HT-29 (cell line): ENCODE data around the gene ASB16. TPM values are rescaled to one million over a fixed set of nuclear protein-coding genes. Genes with fewer than 3 reads are reported as not detected.
"Not testable (repeated sequence)": the region's sequence is repeated elsewhere in the genome, so short reads cannot be mapped to it uniquely, and the experiment has no call there.

Source experiments
- DNase-seq: peaks from one replicate; pipeline ENCODE4 v3.0.0-alpha.2; 2015; ENCODE audit warnings: low spot score
- total RNA-seq: library from RNA; depleted of rRNA; stranded (reverse); fragments of >200 nt; shearing (Covaris generic); gene quantifications from 2 replicates; pipeline ENCODE4 v1.2.3, GENCODE V29; 2014

Gene ASB16
- total RNA-seq, 1 experiment from 2014 or later, result 0.03 TPM

DNA sequence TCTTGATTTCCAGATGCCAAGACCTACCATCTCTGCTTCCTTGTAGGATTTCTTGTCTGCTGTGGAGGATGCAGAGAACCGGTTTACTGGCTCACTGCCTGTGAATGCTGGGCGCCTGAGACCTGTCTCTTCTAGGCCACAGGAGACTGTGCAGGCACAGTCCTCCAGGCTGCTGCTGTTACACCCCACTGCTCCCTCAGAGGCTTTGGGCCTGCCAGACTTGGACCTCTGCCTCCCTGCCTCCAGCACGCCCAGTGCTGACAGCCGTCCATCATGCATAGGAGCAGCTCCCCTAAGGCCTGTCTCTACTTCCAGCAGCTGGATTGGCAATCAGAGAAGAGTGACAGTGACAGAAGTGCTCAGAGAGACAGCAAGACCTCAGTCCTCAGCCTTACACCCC lies 22.7 kb upstream of the ASB16 start:
- no peak for DNase-seq

GRCh38 chr17:44149066-44149465 lies 21.4 kb upstream of the ASB16 start:
- DNase-seq, result not testable (repeated sequence)

- DNase-seq, result no peak
Observed at GRCh38 chr17:44149750-44150329, 20.7 kb upstream of the ASB16 start.

- DNase-seq, result no peak
Observed at GRCh38 chr17:44152875-44153274, 17.6 kb upstream of the ASB16 start.

DNA sequence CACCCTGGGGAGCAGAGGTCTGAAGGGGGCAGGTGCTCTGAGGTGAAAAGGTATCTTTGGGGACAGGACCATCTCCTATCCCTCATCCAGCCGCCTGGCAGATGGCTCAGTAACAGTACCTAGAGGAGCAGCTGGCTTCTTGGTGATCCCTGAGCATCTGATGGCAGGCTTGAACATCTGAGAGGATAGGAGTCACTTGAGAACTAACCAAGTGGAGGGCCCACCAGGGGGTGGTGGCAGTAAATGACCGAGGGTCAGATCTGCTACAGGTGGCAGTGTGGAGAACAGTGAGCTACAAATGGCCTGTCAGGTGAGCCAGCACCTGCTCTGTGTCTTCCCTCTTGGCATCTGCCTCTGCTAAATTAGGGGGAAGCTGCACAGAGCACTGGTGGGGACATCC lies 15.0 kb upstream of the ASB16 start:
- no peak for DNase-seq

DNA sequence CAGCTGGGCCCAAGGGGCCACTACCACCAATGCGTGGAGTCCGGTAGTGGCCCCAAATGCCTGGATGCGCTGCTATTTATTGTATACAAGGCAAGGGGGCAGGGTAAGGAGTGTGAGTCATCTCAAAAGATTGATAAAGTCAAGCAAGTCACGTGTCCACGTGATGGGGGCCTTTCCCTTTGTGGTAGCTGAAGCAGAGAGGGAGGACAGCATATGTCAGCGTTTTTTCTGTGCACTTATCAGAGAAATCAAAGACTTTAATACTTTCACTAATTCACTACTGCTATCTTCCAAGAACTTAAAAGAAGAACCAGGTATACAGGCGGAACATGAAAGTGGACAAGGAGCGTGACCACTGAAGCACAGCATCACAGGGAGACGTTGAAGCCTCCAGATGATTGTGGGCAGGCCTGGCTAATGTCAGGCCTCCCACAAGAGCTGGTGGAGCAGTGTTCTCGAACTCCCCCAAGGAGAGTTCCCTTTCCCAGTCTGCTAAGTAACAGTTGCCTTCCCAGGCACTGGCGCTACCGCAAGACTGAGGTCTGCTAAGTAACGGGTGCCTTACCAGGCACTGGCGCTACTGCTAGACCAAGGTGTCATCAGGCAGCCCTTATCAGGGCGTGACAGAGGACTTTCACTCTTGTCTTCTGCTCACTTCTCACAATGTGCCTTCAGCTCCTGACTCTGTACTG lies 10.8 kb upstream of the ASB16 start:
- DNase-seq, result no peak

- no peak for DNase-seq
Observed at GRCh38 chr17:44164476-44164875, 6.0 kb upstream of the ASB16 start.

GRCh38 chr17:44167181-44167861 lies 3.2 kb upstream of the ASB16 start:
- DNase-seq, result no peak

- no peak for DNase-seq
Observed at GRCh38 chr17:44170135-44170498, 387 bp upstream of the ASB16 start.

DNA sequence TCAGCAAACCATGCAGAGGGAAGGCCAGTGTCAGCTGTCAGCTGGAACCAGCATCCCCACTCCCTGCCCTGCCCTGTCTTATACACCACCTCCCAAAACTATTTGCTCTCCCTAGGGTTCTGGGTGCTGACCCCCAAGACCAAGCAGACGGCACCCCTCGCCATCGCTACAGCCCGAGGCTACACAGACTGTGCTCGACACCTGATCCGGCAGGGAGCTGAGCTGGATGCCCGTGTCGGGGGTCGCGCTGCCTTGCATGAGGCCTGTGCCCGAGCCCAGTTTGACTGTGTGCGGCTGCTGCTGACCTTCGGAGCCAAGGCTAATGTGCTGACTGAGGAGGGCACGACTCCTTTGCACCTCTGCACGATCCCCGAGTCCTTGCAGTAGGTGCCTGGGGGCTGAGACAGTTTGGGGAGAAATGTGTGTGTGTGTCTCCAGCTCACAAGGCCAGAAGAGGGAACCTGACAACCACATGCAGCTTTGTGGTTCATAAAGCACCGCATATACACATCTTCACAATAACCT lies 1.5 kb downstream of the ASB16 start:
- no peak for DNase-seq

GRCh38 chr17:44174427-44174826 lies 3.9 kb downstream of the ASB16 start:
- DNase-seq, result no peak

- DNase-seq, result no peak
Observed at GRCh38 chr17:44176257-44176656, 5.8 kb downstream of the ASB16 start.

DNA sequence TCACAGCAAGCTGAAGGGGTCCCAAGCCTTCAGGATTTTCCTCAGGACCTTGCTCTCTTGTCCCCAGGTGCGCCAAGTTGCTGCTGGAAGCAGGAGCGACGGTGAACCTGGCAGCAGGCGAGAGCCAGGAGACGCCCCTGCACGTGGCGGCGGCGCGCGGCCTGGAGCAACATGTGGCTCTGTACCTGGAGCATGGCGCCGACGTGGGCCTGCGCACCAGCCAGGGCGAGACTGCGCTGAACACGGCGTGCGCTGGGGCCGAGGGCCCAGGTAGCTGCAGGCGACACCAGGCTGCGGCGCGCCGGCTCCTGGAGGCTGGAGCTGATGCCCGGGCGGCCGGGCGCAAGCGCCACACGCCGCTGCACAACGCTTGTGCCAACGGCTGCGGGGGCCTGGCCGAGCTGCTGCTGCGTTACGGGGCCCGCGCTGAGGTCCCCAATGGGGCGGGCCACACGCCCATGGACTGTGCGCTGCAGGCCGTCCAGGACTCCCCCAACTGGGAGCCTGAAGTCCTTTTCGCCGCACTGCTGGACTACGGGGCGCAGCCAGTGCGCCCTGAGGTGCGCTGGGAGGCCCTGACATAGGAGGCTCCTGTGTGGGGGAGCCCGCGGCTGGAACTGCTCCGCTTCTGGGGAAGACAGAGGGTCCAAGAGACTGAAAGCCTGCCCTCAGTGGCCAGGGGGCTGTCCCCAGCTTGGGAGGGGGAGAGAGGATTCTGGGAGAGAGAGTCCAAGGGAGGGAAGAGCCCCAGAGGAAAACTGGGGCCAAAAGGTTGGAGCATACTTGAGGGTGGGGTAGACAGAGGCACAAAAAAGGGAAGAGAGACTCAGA lies 6.4 kb downstream of the ASB16 start:
- DNase-seq, result no peak

- no peak for DNase-seq
Observed at GRCh38 chr17:44177640-44178039, 7.1 kb downstream of the ASB16 start.

GRCh38 chr17:44178133-44178532 lies 7.6 kb downstream of the ASB16 start:
- DNase-seq, result no peak

DNA sequence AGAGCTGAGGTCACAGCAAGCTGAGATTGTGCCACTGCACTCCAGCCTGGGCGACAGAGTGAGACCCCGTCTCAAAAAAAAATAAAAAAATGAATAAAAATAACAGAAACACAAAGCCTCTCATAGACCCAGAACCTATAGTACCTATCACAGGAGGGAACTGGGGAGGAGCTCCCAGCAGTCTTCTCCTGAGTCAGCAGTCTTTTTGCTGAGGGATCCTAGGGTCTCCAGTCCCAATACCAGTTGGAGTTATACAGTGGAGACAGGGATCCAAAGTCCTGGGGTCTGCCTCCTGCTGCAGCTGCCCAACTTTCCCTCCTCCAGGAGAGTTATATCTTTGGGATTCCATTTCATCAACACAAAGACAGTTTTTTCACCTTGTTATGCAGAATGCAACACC lies 12.5 kb downstream of the ASB16 start:
- no peak for DNase-seq

DNA sequence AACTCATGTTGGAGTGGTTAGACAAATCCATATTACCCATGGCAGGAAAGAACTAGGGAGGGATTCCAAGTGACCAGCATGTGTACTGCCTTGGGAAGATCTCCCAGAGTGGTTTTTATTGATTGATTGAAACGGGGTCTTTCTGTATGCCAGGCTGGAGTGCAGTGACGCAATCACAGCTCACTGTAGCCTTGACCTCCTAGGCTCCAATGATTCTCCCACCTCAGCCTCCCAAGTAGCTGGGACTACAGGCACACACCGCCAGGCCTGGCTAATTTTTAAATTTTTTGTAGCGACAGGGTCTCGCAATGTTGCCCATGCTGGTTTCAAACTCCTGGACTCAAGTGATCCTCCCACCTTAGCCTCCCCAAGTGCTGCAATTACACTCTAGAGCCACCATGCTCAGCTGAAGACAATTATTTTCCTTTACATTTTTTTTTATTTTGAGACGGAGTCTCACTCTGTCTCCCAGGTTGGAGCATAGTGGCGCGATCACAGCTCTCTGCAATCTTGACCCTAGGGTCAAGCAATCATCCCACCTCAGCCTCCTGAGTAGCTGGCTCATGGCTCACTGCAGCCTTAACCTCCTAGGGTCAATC lies 13.8 kb downstream of the ASB16 start:
- no peak for DNase-seq

DNA sequence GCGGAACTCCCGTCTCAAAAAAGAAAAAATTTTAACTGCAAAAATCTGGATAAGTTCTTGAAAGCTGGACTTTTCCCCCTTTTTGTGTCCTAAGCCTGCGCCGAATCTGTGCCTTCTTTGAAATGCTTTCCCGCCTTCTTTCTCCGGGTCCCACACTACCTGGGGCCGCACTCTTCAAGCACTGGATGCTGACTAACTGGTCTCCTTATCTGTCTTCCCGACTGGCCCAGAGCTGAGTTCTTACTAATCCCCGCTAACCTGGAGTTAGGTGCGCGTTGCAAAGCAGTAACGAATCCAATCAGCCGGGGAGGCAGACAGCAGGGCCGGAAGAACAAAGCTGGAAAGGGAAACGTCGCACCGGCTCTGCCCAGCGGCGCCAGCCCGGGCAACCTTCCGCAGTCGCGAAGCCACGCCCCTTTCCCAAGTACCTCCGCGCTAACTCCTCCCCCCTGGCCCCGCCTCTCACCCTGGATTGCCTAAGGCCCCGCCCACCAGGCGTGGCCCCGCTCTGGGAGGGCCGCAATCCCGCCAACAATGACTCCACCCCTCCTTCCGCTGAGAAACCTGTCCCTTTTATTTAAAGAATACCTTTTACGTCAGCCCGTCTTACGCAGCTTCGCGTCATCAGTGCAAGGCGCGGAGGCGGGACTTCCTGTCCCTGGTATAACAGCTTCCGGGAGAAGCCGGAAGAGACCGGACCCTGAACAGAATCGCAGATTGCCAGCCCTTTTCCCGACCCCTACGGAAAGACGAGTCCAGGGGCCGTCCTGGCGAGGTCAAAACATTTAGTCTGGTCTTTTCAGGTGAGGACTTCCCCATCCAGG lies 16.0 kb downstream of the ASB16 start, which contains the start of gene TMUB2:
TMUB2 (plus strand) TSS at position 666 of the 824 bp plus-strand sequence. CDS start 737 bp downstream, outside the sequence.
- DNase-seq, result peak; percentile 99

GRCh38 chr17:44187131-44187899 lies 16.8 kb downstream of the ASB16 start:
- DNase-seq, result no peak
